Measurements from ENCODE around the gene PIWIL1. TPM values are rescaled to one million over a fixed set of nuclear protein-coding genes. Genes with fewer than 3 reads are reported as not detected.

PIWIL1 gene
- total and polyA plus RNA-seq, 5 donors from 2014 or later, result not detected

DNA sequence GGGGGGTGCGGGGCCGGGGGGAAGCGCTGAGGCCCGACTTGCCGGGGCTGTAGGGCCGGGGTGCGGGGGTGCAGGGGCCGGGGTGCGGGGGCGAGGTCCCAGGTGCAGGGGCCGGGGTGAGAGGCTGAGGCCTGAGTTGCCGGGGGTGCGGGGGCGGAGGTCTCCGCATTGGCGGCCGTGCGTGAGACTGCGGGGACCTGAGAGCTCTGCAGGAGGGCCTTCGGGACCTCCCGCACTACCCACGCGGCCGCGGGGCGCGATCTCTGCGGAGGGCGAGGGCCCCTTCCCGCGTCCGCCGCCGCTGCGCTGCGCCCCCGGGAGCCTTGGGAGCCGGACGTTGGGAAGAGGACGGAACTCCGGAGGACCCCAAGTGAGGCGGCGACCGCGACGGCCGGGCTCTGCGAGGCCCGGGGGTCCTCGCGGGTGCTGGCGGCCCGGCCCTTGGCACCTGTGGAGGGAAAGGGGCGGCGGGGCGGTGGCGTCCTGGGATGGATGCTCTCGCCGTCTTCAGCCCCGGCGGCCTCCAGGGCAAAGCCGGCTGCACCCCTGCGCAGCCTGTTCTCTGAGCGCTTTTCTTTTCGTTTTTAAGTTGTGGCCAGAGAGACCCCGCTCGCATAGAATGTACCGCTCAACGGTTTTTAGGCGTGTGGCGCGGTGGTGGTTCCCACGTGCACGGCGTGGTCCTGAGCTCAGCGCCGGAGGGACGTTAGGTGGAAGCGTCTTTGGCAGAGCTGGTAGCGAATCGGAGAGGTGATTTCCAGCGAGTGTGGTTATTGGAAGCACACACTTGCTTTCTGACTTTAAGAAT lies 1.3 kb downstream of the PIWIL1 start:
- no peak overlapping the region for H3K27ac Mint-ChIP-seq
- no peaks in the 10 kb centered on the region for H3K36me3 Mint-ChIP-seq
- Histone ChIP-seq H3K9me3 (ENCODE audit: control insufficient read depth in 2 of 2, low read length in 2 of 2) (no peaks in the 10 kb centered on the region), H3K27me3 (ENCODE audit: control insufficient read depth, insufficient read depth, low read length) (no peaks in the 10 kb centered on the region), H3K36me3 (ENCODE audit: control insufficient read depth, insufficient read depth, low read length) (no peaks in the 10 kb centered on the region), H3K4me3 (ENCODE audit: low read depth, low read length) (no peak overlapping the region), H3K27ac (ENCODE audit: insufficient read depth, low read length, poor library complexity, severe bottlenecking) (no peak overlapping the region), H3K4me1 (ENCODE audit: control insufficient read depth, insufficient read depth, low read length, poor library complexity, severe bottlenecking) (no peaks in the 10 kb centered on the region)
- peaks cover 5% of the 10 kb centered on the region for H3K27me3 Mint-ChIP-seq
- H3K9me3 Mint-ChIP-seq, result peaks cover 0 to 4% (median 0%) of the 10 kb centered on the region in 7 donors
- no peak overlapping the region for H3K4me3 Mint-ChIP-seq
- ATAC-seq (ENCODE audit: low read depth in 2 of 2), result no peak
- no peaks in the 10 kb centered on the region for H3K4me1 Mint-ChIP-seq
- no peak for DNase-seq

DNA sequence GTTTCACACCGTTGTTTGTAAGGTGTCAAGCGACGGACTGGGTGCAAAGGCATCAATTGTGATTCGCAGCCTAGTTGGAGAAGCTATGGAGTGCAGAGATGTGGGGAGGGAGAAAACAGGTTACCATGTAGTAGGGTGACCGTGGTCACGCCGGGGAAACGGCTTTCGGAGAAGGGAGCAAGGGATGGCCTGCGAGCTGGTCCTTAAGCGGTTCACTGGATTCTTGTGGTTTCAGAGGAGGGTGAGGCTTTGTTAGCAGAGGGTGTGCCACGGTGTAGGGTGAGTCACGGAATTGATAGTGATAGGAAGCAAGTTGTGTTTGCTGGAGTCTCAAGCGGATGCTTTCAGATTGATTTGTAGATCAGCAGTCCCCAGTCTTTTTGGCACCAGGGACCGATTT lies 2.3 kb downstream of the PIWIL1 start:
- Histone ChIP-seq H3K9me3 (ENCODE audit: control insufficient read depth in 2 of 2, low read length in 2 of 2) (no peaks in the 10 kb centered on the region), H3K27me3 (ENCODE audit: control insufficient read depth, insufficient read depth, low read length) (no peaks in the 10 kb centered on the region), H3K4me1 (ENCODE audit: control insufficient read depth, insufficient read depth, low read length, poor library complexity, severe bottlenecking) (no peaks in the 10 kb centered on the region), H3K36me3 (ENCODE audit: control insufficient read depth, insufficient read depth, low read length) (no peaks in the 10 kb centered on the region), H3K27ac (ENCODE audit: insufficient read depth, low read length, poor library complexity, severe bottlenecking) (no peak overlapping the region), H3K4me3 (ENCODE audit: low read depth, low read length) (no peak overlapping the region)
- Mint-ChIP-seq H3K27ac (no peak overlapping the region), H3K4me1 (no peaks in the 10 kb centered on the region), H3K4me3 (no peak overlapping the region), H3K36me3 (no peaks in the 10 kb centered on the region), H3K27me3 (peaks cover 5% of the 10 kb centered on the region), H3K9me3 (peaks cover 0 to 4% (median 0%) of the 10 kb centered on the region in 7 donors)
- ATAC-seq (ENCODE audit: low read depth in 2 of 2) (no peak), DNase-seq (no peak)

DNA sequence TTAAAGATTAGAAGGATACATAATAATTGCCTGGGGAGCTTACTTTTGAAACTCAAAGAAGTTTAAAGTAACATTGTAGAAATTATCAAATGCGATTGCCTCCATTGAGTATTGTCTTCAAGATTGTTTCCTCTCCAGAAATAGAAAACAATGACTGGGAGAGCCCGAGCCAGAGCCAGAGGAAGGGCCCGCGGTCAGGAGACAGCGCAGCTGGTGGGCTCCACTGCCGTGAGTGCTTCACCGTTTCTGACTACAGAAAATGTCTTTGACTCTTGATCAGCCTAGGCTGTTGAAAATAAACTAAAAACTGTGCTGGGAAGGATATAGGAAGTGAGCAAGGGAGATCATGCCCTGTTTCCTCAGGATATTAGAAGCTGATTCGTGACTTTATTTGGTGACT lies 4.8 kb downstream of the PIWIL1 start:
- no peak for ATAC-seq (ENCODE audit: low read depth in 2 of 2)
- H3K27me3 Mint-ChIP-seq, result peaks cover 5% of the 10 kb centered on the region
- H3K36me3 Mint-ChIP-seq, result no peaks in the 10 kb centered on the region
- no peak overlapping the region for H3K4me3 ChIP-seq (ENCODE audit: low read depth, low read length)
- no peaks in the 10 kb centered on the region for H3K4me1 Mint-ChIP-seq
- no peaks in the 10 kb centered on the region for H3K9me3 ChIP-seq (ENCODE audit: control insufficient read depth in 2 of 2, low read length in 2 of 2)
- no peaks in the 10 kb centered on the region for H3K27me3 ChIP-seq (ENCODE audit: control insufficient read depth, insufficient read depth, low read length)
- H3K4me3 Mint-ChIP-seq, result no peak overlapping the region
- no peak for DNase-seq
- H3K27ac Mint-ChIP-seq, result no peak overlapping the region
- peaks cover 0 to 4% (median 0%) of the 10 kb centered on the region in 7 donors for H3K9me3 Mint-ChIP-seq
- no peak overlapping the region for H3K27ac ChIP-seq (ENCODE audit: insufficient read depth, low read length, poor library complexity, severe bottlenecking)
- H3K4me1 ChIP-seq (ENCODE audit: control insufficient read depth, insufficient read depth, low read length, poor library complexity, severe bottlenecking), result no peaks in the 10 kb centered on the region
- H3K36me3 ChIP-seq (ENCODE audit: control insufficient read depth, insufficient read depth, low read length), result no peaks in the 10 kb centered on the region

DNA sequence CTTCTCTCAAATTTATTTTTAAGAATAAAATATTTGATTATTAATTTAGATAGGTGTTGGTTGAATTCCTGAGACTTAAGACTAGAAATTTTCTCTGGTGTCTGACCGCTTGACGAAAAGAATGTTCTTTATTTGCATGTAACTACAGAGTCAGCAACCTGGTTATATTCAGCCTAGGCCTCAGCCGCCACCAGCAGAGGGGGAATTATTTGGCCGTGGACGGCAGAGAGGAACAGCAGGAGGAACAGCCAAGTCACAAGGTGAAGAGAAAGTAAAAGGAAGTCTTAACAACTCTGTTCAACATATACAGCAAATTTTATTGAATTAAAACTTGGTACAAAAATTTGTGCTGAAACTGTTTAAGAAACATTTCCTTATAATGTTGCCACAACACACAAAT lies 5.2 kb downstream of the PIWIL1 start:
- H3K4me3 Mint-ChIP-seq, result no peak overlapping the region
- Histone ChIP-seq H3K36me3 (ENCODE audit: control insufficient read depth, insufficient read depth, low read length) (no peaks in the 10 kb centered on the region), H3K4me3 (ENCODE audit: low read depth, low read length) (no peak overlapping the region), H3K4me1 (ENCODE audit: control insufficient read depth, insufficient read depth, low read length, poor library complexity, severe bottlenecking) (no peaks in the 10 kb centered on the region), H3K9me3 (ENCODE audit: control insufficient read depth in 2 of 2, low read length in 2 of 2) (no peaks in the 10 kb centered on the region), H3K27me3 (ENCODE audit: control insufficient read depth, insufficient read depth, low read length) (no peaks in the 10 kb centered on the region), H3K27ac (ENCODE audit: insufficient read depth, low read length, poor library complexity, severe bottlenecking) (no peak overlapping the region)
- no peak for DNase-seq
- H3K36me3 Mint-ChIP-seq, result no peaks in the 10 kb centered on the region
- ATAC-seq (ENCODE audit: low read depth in 2 of 2), result no peak
- H3K27me3 Mint-ChIP-seq, result peaks cover 5% of the 10 kb centered on the region
- no peak overlapping the region for H3K27ac Mint-ChIP-seq
- H3K4me1 Mint-ChIP-seq, result no peaks in the 10 kb centered on the region
- peaks cover 0 to 4% (median 0%) of the 10 kb centered on the region in 7 donors for H3K9me3 Mint-ChIP-seq

DNA sequence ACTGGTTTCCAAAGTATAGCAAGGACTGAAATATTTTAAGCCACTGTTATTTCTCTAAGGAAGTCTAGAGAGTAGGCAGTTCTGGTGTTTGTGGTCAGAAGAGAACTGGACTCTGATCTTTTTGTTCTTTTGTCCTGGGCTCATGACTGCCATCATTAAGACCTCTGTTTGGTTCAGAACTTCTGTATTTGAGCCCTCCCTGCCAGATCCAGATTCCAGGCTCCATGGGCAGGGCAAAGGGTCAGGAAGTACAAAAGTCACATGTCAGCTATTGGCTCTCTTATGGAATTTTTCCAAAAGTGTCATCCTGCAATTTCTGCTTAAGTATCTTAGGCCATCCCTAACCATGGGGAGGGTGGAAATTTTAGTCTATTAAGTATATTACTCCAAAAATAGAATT lies 6.8 kb downstream of the PIWIL1 start:
- Mint-ChIP-seq H3K36me3 (no peaks in the 10 kb centered on the region), H3K27ac (no peak overlapping the region), H3K9me3 (peaks cover 0 to 4% (median 0%) of the 10 kb centered on the region in 7 donors), H3K4me3 (no peak overlapping the region), H3K4me1 (no peaks in the 10 kb centered on the region), H3K27me3 (peaks cover 5% of the 10 kb centered on the region)
- H3K27me3 ChIP-seq (ENCODE audit: control insufficient read depth, insufficient read depth, low read length), result no peaks in the 10 kb centered on the region
- no peak for ATAC-seq (ENCODE audit: low read depth in 2 of 2)
- no peak for DNase-seq
- H3K36me3 ChIP-seq (ENCODE audit: control insufficient read depth, insufficient read depth, low read length), result no peaks in the 10 kb centered on the region
- H3K9me3 ChIP-seq (ENCODE audit: control insufficient read depth in 2 of 2, low read length in 2 of 2), result no peaks in the 10 kb centered on the region
- no peak overlapping the region for H3K27ac ChIP-seq (ENCODE audit: insufficient read depth, low read length, poor library complexity, severe bottlenecking)
- H3K4me1 ChIP-seq (ENCODE audit: control insufficient read depth, insufficient read depth, low read length, poor library complexity, severe bottlenecking), result no peaks in the 10 kb centered on the region
- no peak overlapping the region for H3K4me3 ChIP-seq (ENCODE audit: low read depth, low read length)

DNA sequence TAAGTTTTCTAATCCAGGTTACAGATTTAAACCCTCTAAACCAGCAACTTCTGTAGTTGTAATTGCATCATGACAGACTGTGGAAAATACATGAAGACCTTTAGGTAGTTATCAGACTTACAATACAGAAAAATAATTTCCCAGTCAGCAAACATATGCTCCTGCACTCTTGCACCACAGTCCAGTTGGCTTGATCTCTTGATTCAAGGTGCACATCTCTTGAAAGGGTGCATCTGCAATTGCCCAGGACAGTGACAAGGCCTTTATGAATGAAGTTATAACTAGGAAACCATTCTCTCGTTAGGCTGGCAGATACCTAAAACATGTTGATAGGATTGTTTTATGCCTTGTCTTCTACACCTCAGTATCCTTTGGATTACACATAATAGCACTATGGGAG lies 7.6 kb downstream of the PIWIL1 start:
- no peaks in the 10 kb centered on the region for H3K4me1 ChIP-seq (ENCODE audit: control insufficient read depth, insufficient read depth, low read length, poor library complexity, severe bottlenecking)
- no peaks in the 10 kb centered on the region for H3K27me3 ChIP-seq (ENCODE audit: control insufficient read depth, insufficient read depth, low read length)
- no peak overlapping the region for H3K27ac ChIP-seq (ENCODE audit: insufficient read depth, low read length, poor library complexity, severe bottlenecking)
- H3K9me3 ChIP-seq (ENCODE audit: control insufficient read depth in 2 of 2, low read length in 2 of 2), result no peaks in the 10 kb centered on the region
- Mint-ChIP-seq H3K27ac (no peak overlapping the region), H3K9me3 (peaks cover 0 to 4% (median 0%) of the 10 kb centered on the region in 7 donors), H3K4me1 (no peaks in the 10 kb centered on the region), H3K36me3 (no peaks in the 10 kb centered on the region), H3K4me3 (no peak overlapping the region), H3K27me3 (no peaks in the 10 kb centered on the region)
- no peaks in the 10 kb centered on the region for H3K36me3 ChIP-seq (ENCODE audit: control insufficient read depth, insufficient read depth, low read length)
- DNase-seq, result no peak
- H3K4me3 ChIP-seq (ENCODE audit: low read depth, low read length), result no peak overlapping the region
- no peak for ATAC-seq (ENCODE audit: low read depth in 2 of 2)

DNA sequence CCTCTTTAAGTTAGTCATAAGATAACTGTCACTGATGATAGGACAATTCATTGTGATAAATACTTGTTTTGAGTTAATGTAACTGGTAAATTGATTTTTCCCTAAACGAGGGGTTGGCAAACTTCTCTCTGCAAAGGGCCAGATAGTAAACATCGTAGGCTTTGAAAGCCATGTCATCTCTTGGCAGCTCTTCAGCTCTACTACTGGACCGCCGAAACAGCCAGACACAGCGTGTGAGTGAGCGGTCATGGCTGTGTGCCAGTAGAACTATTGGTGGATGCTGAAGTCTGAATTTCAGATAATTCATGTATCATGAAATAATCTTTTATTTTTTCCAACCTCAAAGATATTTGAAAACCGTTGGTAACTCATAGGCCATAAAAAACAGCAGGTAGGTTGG lies 9.9 kb downstream of the PIWIL1 start:
- Mint-ChIP-seq H3K4me3 (no peak overlapping the region), H3K27ac (no peak overlapping the region), H3K27me3 (peaks cover 4% of the 10 kb centered on the region), H3K4me1 (no peaks in the 10 kb centered on the region), H3K36me3 (no peaks in the 10 kb centered on the region), H3K9me3 (peaks cover 0 to 2% (median 0%) of the 10 kb centered on the region in 7 donors)
- H3K4me1 ChIP-seq (ENCODE audit: control insufficient read depth, insufficient read depth, low read length, poor library complexity, severe bottlenecking), result no peaks in the 10 kb centered on the region
- no peaks in the 10 kb centered on the region for H3K36me3 ChIP-seq (ENCODE audit: control insufficient read depth, insufficient read depth, low read length)
- H3K27me3 ChIP-seq (ENCODE audit: control insufficient read depth, insufficient read depth, low read length), result peaks cover 3% of the 10 kb centered on the region
- DNase-seq (no peak), ATAC-seq (ENCODE audit: low read depth in 2 of 2) (no peak)
- no peak overlapping the region for H3K4me3 ChIP-seq (ENCODE audit: low read depth, low read length)
- no peak overlapping the region for H3K27ac ChIP-seq (ENCODE audit: insufficient read depth, low read length, poor library complexity, severe bottlenecking)
- H3K9me3 ChIP-seq (ENCODE audit: control insufficient read depth in 2 of 2, low read length in 2 of 2), result no peaks in the 10 kb centered on the region

DNA sequence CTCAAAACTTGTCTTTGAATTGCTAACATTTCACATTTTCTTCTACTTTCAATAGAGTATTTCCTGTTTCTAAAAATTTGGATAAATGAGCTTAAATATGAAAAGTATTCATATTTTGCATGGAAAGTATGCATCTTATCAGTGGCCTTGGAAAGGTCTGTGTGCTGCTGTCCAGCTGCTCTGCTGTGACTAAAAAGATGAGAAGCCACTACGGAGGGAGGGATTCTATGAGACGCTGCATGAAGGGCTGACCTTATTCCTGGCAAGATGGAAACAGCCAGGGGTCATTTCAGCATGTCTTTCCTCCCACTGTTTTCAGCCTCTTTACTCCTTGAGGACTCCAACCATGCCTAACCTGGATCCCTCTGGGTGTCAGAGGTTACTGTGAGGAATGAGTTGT lies 13.0 kb downstream of the PIWIL1 start:
- DNase-seq (no peak), ATAC-seq (ENCODE audit: low read depth in 2 of 2) (no peak)
- Histone ChIP-seq H3K4me3 (ENCODE audit: low read depth, low read length) (no peak overlapping the region), H3K9me3 (ENCODE audit: control insufficient read depth in 2 of 2, low read length in 2 of 2) (no peaks in the 10 kb centered on the region), H3K36me3 (ENCODE audit: control insufficient read depth, insufficient read depth, low read length) (no peaks in the 10 kb centered on the region), H3K27ac (ENCODE audit: insufficient read depth, low read length, poor library complexity, severe bottlenecking) (no peak overlapping the region), H3K27me3 (ENCODE audit: control insufficient read depth, insufficient read depth, low read length) (peaks cover 3% of the 10 kb centered on the region), H3K4me1 (ENCODE audit: control insufficient read depth, insufficient read depth, low read length, poor library complexity, severe bottlenecking) (no peaks in the 10 kb centered on the region)
- Mint-ChIP-seq H3K36me3 (no peaks in the 10 kb centered on the region), H3K27ac (no peak overlapping the region), H3K4me3 (no peak overlapping the region), H3K27me3 (peaks cover 4% of the 10 kb centered on the region), H3K9me3 (peaks cover 0 to 2% (median 0%) of the 10 kb centered on the region in 7 donors), H3K4me1 (peaks cover 0 to 2% (median 0%) of the 10 kb centered on the region in 4 donors)

All from CD4-positive, CD25-positive, alpha-beta regulatory T cell (primary cell).